Measurements from ENCODE around the gene TTBK2. TPM values are rescaled to one million over a fixed set of nuclear protein-coding genes. Genes with fewer than 3 reads are reported as not detected.

The TTBK2 gene
- total RNA-seq, 4 donors from 2014 or later, result 6.0 to 16.2 (median 11.9) TPM

- 78 to 85% methylated on average over 8 of the region's 8 CpGs for WGBS, 2 donors
- TF ChIP-seq CTCF (IDR thresholded peaks at IDR 0.05) (no peak), POLR2A (IDR thresholded peaks at IDR 0.05) (no peak)
- intact Hi-C loops (cut with DNase I; ENCODE audit: low total_unique reads), result loop anchor here (10.0 kb wide), 1 partner anchor 195 kb away; the partner anchor contains the start of gene TTBK2
- DNase-seq (ENCODE audit: low spot score in 2 of 2), result no peak
- no peak overlapping the region for H3K4me3 ChIP-seq (ENCODE audit: low read depth, poor library complexity, severe bottlenecking)
These were observed 190.4 kb downstream of the TTBK2 start for GRCh38 chr15:42730135-42730534.

- no peak overlapping the region for H3K4me3 ChIP-seq (ENCODE audit: low read depth, poor library complexity, severe bottlenecking)
- TF ChIP-seq CTCF (IDR thresholded peaks at IDR 0.05), result no peak
- no peak for TF ChIP-seq POLR2A (IDR thresholded peaks at IDR 0.05)
- no peak for DNase-seq (ENCODE audit: low spot score in 2 of 2)
- 93 to 95% methylated on average over 7 of the region's 7 CpGs for WGBS, 2 donors
- intact Hi-C loops (cut with DNase I; ENCODE audit: low total_unique reads), result no loop called here
These were observed 191.2 kb downstream of the TTBK2 start for GRCh38 chr15:42729409-42729808.

GRCh38 chr15:42728972-42729371, 191.6 kb downstream of the TTBK2 start:
- no peak for DNase-seq (ENCODE audit: low spot score in 2 of 2)

GRCh38 chr15:42728560-42728959, 192.0 kb downstream of the TTBK2 start:
- intact Hi-C loops (cut with DNase I; ENCODE audit: low total_unique reads), result no loop called here
- no peak for DNase-seq (ENCODE audit: low spot score in 2 of 2)
- H3K4me3 ChIP-seq (ENCODE audit: low read depth, poor library complexity, severe bottlenecking), result no peak overlapping the region
- 86 to 90% methylated on average over 5 of the region's 5 CpGs for WGBS, 2 donors
- TF ChIP-seq CTCF (IDR thresholded peaks at IDR 0.05) (no peak), POLR2A (IDR thresholded peaks at IDR 0.05) (no peak)

More at GRCh38 chr15:42728972-42729371, 191.6 kb downstream of the TTBK2 start:
- intact Hi-C loops (cut with DNase I; ENCODE audit: low total_unique reads), result no loop called here
- no peak for TF ChIP-seq POLR2A (IDR thresholded peaks at IDR 0.05)
- no peak for TF ChIP-seq CTCF (IDR thresholded peaks at IDR 0.05)
- H3K4me3 ChIP-seq (ENCODE audit: low read depth, poor library complexity, severe bottlenecking), result no peak overlapping the region
- 82 to 93% methylated on average over 11 to 14 of the region's 14 CpGs for WGBS, 2 donors

GRCh38 chr15:42727750-42728381, 192.7 kb downstream of the TTBK2 start:
- DNase-seq (ENCODE audit: low spot score in 2 of 2), result no peak
- TF ChIP-seq CTCF (IDR thresholded peaks at IDR 0.05), result no peak
- no peak for TF ChIP-seq POLR2A (IDR thresholded peaks at IDR 0.05)
- H3K4me3 ChIP-seq (ENCODE audit: low read depth, poor library complexity, severe bottlenecking), result no peak overlapping the region
- WGBS, 2 donors, result 77 to 80% methylated on average over 13 of the region's 13 CpGs
- intact Hi-C loops (cut with DNase I; ENCODE audit: low total_unique reads), result no loop called here

GRCh38 chr15:42726114-42726513, 194.5 kb downstream of the TTBK2 start:
- TF ChIP-seq POLR2A (IDR thresholded peaks at IDR 0.05) (no peak), CTCF (IDR thresholded peaks at IDR 0.05) (no peak)
- 83 to 87% methylated on average over 11 of the region's 11 CpGs for WGBS, 2 donors
- DNase-seq (ENCODE audit: low spot score in 2 of 2), result no peak
- intact Hi-C loops (cut with DNase I; ENCODE audit: low total_unique reads), result no loop called here
- H3K4me3 ChIP-seq (ENCODE audit: low read depth, poor library complexity, severe bottlenecking), result no peak overlapping the region
